ENCODE results near the gene MEF2C. TPM values are rescaled to one million over a fixed set of nuclear protein-coding genes. Genes with fewer than 3 reads are reported as not detected.
A peak's percentile ranks its signal among the peaks of the same experiment; 100 is the strongest.

Gene MEF2C
- polyA plus RNA-seq, 1 donor from 2014 or later = 30.2 TPM

DNA sequence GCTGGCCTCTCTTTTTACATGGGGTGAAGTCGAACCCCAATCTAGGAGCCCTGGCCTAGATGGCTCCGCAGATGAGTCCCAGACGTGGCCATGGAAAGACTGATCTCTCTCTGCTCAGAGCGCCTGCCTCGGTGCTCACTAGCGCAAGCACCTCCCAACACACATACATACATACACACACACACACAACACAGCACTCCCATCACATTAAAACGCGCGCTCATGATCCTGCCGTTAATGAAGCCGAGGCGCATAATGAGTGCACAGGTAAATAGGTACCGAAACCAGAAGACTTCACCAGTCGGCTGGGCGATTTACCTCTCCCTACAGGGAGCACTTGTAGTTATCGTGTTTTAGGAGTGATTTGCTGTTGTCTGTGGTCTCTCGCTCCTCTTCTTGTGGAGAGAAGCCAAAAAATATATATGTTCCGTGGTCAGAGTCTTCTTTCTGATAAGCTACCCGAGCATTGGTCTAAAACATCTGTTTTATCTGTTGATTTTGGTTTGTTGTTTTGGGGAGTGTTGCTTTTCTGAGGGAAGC lies 207.7 kb downstream of the MEF2C start:
- no peaks in the 10 kb centered on the region for H3K27me3 ChIP-seq (ENCODE audit: insufficient read depth, low read depth, low read length)
- TF ChIP-seq MXI1 (conservative IDR thresholded peaks at IDR 0.05; ENCODE audit: poor library complexity, severe bottlenecking) (no peak), EP300 (conservative IDR thresholded peaks at IDR 0.05; ENCODE audit: poor library complexity, severe bottlenecking) (no peak), TAF1 (IDR thresholded peaks at IDR 0.05; ENCODE audit: low read depth) (peak; percentile 90), POLR2AphosphoS5 (IDR thresholded peaks at IDR 0.05) (peak; percentile 56), SMC3 (conservative IDR thresholded peaks at IDR 0.05; ENCODE audit: poor library complexity) (no peak), EZH2 (IDR thresholded peaks at IDR 0.05; ENCODE audit: borderline replicate concordance, insufficient read depth, low read length, poor library complexity, severe bottlenecking) (no peak), RAD21 (conservative IDR thresholded peaks at IDR 0.05) (no peak)
- TF ChIP-seq, protein P1, sequence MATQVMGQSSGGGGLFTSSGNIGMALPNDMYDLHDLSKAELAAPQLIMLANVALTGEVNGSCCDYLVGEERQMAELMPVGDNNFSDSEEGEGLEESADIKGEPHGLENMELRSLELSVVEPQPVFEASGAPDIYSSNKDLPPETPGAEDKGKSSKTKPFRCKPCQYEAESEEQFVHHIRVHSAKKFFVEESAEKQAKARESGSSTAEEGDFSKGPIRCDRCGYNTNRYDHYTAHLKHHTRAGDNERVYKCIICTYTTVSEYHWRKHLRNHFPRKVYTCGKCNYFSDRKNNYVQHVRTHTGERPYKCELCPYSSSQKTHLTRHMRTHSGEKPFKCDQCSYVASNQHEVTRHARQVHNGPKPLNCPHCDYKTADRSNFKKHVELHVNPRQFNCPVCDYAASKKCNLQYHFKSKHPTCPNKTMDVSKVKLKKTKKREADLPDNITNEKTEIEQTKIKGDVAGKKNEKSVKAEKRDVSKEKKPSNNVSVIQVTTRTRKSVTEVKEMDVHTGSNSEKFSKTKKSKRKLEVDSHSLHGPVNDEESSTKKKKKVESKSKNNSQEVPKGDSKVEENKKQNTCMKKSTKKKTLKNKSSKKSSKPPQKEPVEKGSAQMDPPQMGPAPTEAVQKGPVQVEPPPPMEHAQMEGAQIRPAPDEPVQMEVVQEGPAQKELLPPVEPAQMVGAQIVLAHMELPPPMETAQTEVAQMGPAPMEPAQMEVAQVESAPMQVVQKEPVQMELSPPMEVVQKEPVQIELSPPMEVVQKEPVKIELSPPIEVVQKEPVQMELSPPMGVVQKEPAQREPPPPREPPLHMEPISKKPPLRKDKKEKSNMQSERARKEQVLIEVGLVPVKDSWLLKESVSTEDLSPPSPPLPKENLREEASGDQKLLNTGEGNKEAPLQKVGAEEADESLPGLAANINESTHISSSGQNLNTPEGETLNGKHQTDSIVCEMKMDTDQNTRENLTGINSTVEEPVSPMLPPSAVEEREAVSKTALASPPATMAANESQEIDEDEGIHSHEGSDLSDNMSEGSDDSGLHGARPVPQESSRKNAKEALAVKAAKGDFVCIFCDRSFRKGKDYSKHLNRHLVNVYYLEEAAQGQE (IDR thresholded peaks at IDR 0.05; ENCODE audit: borderline replicate concordance) = peak; percentile 17
- TF ChIP-seq, protein P2, sequence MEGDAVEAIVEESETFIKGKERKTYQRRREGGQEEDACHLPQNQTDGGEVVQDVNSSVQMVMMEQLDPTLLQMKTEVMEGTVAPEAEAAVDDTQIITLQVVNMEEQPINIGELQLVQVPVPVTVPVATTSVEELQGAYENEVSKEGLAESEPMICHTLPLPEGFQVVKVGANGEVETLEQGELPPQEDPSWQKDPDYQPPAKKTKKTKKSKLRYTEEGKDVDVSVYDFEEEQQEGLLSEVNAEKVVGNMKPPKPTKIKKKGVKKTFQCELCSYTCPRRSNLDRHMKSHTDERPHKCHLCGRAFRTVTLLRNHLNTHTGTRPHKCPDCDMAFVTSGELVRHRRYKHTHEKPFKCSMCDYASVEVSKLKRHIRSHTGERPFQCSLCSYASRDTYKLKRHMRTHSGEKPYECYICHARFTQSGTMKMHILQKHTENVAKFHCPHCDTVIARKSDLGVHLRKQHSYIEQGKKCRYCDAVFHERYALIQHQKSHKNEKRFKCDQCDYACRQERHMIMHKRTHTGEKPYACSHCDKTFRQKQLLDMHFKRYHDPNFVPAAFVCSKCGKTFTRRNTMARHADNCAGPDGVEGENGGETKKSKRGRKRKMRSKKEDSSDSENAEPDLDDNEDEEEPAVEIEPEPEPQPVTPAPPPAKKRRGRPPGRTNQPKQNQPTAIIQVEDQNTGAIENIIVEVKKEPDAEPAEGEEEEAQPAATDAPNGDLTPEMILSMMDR (IDR thresholded peaks at IDR 0.05; ENCODE audit: poor library complexity, severe bottlenecking) = no peak

DNA sequence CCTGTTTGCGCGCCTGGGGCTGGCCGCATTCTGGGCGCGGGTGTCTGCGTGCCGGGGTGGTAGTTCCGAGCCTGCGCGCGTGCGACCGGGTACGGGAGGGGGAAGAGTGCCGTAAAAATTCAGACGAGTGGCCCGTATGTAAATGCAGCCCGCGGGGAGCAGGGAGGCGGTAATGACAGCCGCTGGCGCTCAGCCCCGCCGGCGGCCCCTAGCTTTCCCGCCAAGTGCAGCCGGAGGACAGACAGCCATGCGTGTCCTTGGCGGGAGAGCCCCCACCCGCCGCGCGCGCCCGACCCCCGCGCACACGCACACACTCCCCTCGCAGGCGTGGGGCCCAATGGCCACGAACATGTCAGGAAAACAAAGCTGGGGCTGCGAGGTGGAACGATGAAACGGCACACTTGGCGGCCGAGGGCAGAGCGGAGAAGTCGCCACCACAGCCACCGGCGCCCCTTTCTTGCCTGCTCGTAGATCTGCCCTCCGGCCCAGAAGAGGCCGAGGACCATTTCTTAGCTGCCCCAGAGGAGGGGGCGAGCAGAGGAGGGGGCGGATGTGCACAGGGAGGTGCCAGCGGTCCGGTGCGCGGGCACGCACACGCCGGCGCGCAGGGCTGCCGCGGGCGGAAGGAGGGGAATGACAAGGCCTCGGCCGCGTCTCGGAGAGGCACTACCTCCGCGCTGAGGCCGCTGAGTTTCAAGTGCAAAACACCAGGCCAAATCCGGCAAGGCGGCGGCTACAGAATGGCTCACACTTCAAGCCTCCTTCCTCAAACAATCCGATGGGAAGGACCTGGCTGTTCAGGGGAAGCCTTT lies 208.4 kb downstream of the MEF2C start:
- Histone ChIP-seq H3K4me3 (ENCODE audit: low read length) (peak overlapping the region; percentile 82), H3K79me2 (replicated peaks; ENCODE audit: insufficient read depth, low read length) (peaks cover 90% of the 10 kb centered on the region), H3K9me3 (ENCODE audit: low read length) (no peaks in the 10 kb centered on the region), H3K27me3 (ENCODE audit: insufficient read depth, low read depth, low read length) (no peaks in the 10 kb centered on the region), H3F3A (ENCODE audit: insufficient read depth, low read length, poor library complexity, severe bottlenecking) (peaks cover 6% of the 10 kb centered on the region), H3K4me2 (ENCODE audit: low read length) (peak overlapping the region; percentile 71), H3K9me2 (ENCODE audit: insufficient read depth, low read length) (no peaks in the 10 kb centered on the region), H4K20me1 (ENCODE audit: insufficient read depth) (no peaks in the 10 kb centered on the region), H3K36me3 (ENCODE audit: insufficient read depth, low read length) (no peaks in the 10 kb centered on the region), H3K27ac (ENCODE audit: low read length) (peak overlapping the region; percentile 100), H3K9ac (ENCODE audit: low read length) (peak overlapping the region; percentile 96), H2AFZ (ENCODE audit: low read depth, low read length) (no peak overlapping the region)
- TF ChIP-seq MXI1 (conservative IDR thresholded peaks at IDR 0.05; ENCODE audit: poor library complexity, severe bottlenecking) (peak; percentile 38), EP300 (conservative IDR thresholded peaks at IDR 0.05; ENCODE audit: poor library complexity, severe bottlenecking) (no peak), EZH2 (IDR thresholded peaks at IDR 0.05; ENCODE audit: borderline replicate concordance, insufficient read depth, low read length, poor library complexity, severe bottlenecking) (no peak), TAF1 (IDR thresholded peaks at IDR 0.05; ENCODE audit: low read depth) (no peak), SMC3 (conservative IDR thresholded peaks at IDR 0.05; ENCODE audit: poor library complexity) (peak; percentile 25), POLR2AphosphoS5 (IDR thresholded peaks at IDR 0.05) (peak; percentile 27), RAD21 (conservative IDR thresholded peaks at IDR 0.05) (no peak)
- TF ChIP-seq, protein P2 (IDR thresholded peaks at IDR 0.05; ENCODE audit: poor library complexity, severe bottlenecking) = no peak
- TF ChIP-seq, protein P1 (IDR thresholded peaks at IDR 0.05; ENCODE audit: borderline replicate concordance) = peak; percentile 13

More for the DNA sequence above, 207.7 kb downstream of the MEF2C start:
- H4K20me1 ChIP-seq (ENCODE audit: insufficient read depth) = no peaks in the 10 kb centered on the region
- H3K27ac ChIP-seq (ENCODE audit: low read length) = peak overlapping the region; percentile 100
- H2AFZ ChIP-seq (ENCODE audit: low read depth, low read length) = no peak overlapping the region
- no peaks in the 10 kb centered on the region for H3K9me2 ChIP-seq (ENCODE audit: insufficient read depth, low read length)
- H3K9ac ChIP-seq (ENCODE audit: low read length) = peak overlapping the region; percentile 96
- H3K9me3 ChIP-seq (ENCODE audit: low read length) = no peaks in the 10 kb centered on the region
- H3K4me3 ChIP-seq (ENCODE audit: low read length) = peak overlapping the region; percentile 82
- no peaks in the 10 kb centered on the region for H3K36me3 ChIP-seq (ENCODE audit: insufficient read depth, low read length)
- peaks cover 6% of the 10 kb centered on the region for H3F3A ChIP-seq (ENCODE audit: insufficient read depth, low read length, poor library complexity, severe bottlenecking)
- H3K4me2 ChIP-seq (ENCODE audit: low read length) = peak overlapping the region; percentile 71
- peaks cover 90% of the 10 kb centered on the region for H3K79me2 ChIP-seq (replicated peaks; ENCODE audit: insufficient read depth, low read length)
